Activated T-helper 17 cell treated with anti-CD3 and anti-CD28 coated beads, Interleukin-2, amount 50 U/mL, for 72 hours (primary cell): ENCODE measurements around the gene CORO1C. TPM values are rescaled to one million over a fixed set of nuclear protein-coding genes. Genes with fewer than 3 reads are reported as not detected.

Experiments used
- ATAC-seq: fragments of 150-1000 bp; cut with Tn5 transposase; replicated peaks from 2 replicates; pipeline ENCODE4 v1.10.0; 2021; ENCODE audit warnings: mild to moderate bottlenecking, moderate library complexity
- H3K27ac Mint-ChIP-seq: one replicate; pipeline ENCODE4 v1.8.0; 2022; ENCODE audit warnings: mixed read lengths
- H3K27me3 Mint-ChIP-seq: one replicate; pipeline ENCODE4 v1.8.0; 2022; ENCODE audit warnings: mixed read lengths
- H3K36me3 Mint-ChIP-seq: one replicate; pipeline ENCODE4 v1.8.0; 2022; ENCODE audit warnings: low read depth, mild to moderate bottlenecking, mixed read lengths
- H3K4me1 Mint-ChIP-seq: one replicate; pipeline ENCODE4 v1.8.0; 2022; ENCODE audit warnings: mixed read lengths
- H3K4me3 Mint-ChIP-seq: one replicate; pipeline ENCODE4 v1.8.0; 2022; ENCODE audit warnings: mild to moderate bottlenecking, mixed read lengths
- H3K9me3 Mint-ChIP-seq: one replicate; pipeline ENCODE4 v1.8.0; 2022; ENCODE audit warnings: mixed read lengths
- total RNA-seq, 2 donors: library from RNA; stranded (reverse); gene quantifications; one replicate each; pipeline ENCODE4 v1.2.3, GENCODE V29; 2022

Gene CORO1C
- total RNA-seq, 2 donors from 2014 or later: 81.9 to 101 TPM

DNA sequence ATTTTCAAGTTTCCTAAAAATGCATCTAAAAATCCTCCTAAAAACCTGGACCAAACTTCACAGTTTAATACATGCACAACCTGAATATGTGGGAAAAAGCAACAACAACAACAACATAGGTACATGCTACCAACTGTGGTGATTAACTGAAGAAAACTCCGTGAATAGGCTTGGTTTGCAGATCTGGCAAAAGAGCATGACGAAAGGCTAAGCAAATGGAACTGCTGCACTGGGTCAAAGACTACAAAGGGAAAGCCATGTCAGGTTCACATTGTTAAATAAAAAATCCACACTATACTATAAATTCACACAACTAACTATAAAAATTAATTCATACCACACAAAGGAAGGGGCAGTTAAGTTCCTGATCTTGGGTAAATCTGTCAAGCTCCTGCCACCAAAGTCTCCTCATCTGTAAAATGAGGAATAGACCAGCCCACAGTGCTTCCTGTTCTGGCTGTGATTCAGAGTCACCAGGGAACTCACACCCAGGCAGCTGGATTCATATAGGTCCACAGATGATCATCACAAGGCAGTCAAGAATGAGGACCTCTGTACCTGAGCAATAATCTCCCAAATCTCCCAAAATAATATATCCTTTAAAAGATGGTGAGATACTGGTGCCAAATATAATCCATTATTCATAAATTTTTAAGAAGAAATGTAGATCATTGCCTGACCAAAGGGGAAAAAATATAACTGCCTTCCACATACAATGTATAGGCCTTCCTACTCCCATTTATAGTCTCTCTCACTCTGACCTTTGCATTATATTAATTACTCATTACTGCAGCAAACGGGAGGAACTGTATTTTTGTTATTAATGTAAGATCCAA is 7.0 kb downstream of the CORO1C start:
- Mint-ChIP-seq H3K4me1 (peaks cover 40% of the 10 kb centered on the region), H3K27ac (peak overlapping the region; percentile 81), H3K36me3 (peaks cover under 1% of the 10 kb centered on the region), H3K9me3 (no peaks in the 10 kb centered on the region), H3K4me3 (peak overlapping the region; percentile 59), H3K27me3 (no peaks in the 10 kb centered on the region)
- ATAC-seq: peak; percentile 94

DNA sequence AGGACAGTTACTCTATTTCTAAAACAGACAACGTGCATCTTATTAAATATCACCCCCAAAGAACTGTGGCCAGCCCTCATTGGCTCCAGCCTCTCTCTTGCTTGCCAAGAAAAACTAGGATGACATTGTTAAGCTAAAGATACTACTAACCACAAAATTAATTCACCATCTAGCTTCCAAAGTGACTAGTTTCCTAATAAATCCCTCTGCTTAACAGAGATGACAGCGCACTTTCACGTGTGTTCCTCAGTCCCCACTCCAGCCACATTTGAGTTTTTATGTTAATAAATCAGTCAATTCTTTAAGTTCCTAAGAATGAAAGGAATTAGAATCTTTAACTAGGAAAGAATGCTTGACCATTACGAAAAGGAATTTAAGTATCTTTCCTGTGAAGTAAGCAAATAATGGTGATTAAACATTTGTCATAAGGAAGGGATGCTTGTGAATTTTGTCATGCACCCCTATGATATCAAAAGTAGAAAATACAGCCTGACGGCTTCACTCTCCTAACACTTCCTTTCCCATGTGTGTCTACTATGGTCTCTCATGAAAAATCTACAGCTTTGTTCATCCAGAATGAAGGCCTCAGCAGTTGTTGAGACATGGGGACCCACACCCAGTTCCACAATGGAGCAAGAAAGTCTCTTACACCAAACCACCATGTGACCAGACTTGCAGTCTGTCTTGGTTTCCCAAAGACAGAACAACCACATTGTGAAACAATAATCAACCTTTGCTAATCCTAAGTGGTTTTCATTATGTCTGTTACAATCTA is 8.1 kb downstream of the CORO1C start:
- no peaks in the 10 kb centered on the region for H3K27me3 Mint-ChIP-seq
- peak overlapping the region; percentile 81 for H3K27ac Mint-ChIP-seq
- peak; percentile 74 for ATAC-seq
- H3K9me3 Mint-ChIP-seq: no peaks in the 10 kb centered on the region
- peaks cover 35% of the 10 kb centered on the region for H3K4me1 Mint-ChIP-seq
- peak overlapping the region; percentile 59 for H3K4me3 Mint-ChIP-seq
- no peaks in the 10 kb centered on the region for H3K36me3 Mint-ChIP-seq

DNA sequence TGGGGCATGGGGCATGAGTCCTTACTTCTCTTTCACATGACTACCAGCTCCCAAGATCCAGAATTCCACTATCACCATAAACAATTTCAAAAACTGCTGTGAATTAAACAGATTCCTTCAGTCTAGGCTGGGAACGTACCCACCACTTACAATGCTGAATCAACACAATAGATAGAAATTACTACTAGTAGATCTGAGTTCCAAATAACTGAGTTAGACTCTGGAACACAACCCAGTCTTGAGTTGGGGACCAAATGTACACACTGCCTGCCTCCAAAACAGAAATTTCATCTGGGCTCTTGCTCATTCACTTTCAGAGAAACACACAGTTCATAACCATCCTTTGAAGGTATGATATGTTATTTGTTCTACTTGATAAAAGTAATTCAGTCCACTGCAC is 8.9 kb downstream of the CORO1C start:
- ATAC-seq: no peak
- no peaks in the 10 kb centered on the region for H3K36me3 Mint-ChIP-seq

DNA sequence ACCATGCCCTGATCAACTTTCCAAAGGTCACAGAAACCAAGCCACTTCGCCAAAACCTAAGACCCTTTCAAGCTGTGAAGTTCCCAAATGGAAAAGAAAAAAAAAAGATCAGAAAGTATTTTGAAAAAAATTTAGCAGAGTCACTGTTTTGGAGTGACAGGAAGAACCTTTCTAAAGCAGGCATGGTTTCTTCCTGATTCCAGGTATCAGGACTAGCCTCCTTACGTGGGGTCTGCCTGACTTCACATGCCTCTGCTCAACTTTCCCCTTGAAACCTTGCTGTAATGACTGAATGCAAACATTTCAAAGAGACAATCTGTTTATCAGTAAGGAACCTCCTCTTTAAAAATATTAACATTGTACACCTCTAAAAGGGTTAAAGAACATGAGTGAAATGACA is 9.5 kb downstream of the CORO1C start:
- Mint-ChIP-seq H3K27me3 (no peaks in the 10 kb centered on the region), H3K9me3 (no peaks in the 10 kb centered on the region), H3K4me3 (no peak overlapping the region), H3K36me3 (no peaks in the 10 kb centered on the region), H3K27ac (no peak overlapping the region), H3K4me1 (peaks cover 29% of the 10 kb centered on the region)
- no peak for ATAC-seq

More for the DNA sequence above, 8.9 kb downstream of the CORO1C start:
- Mint-ChIP-seq H3K9me3 (no peaks in the 10 kb centered on the region), H3K27ac (no peak overlapping the region), H3K4me3 (no peak overlapping the region), H3K4me1 (peaks cover 33% of the 10 kb centered on the region), H3K27me3 (no peaks in the 10 kb centered on the region)

DNA sequence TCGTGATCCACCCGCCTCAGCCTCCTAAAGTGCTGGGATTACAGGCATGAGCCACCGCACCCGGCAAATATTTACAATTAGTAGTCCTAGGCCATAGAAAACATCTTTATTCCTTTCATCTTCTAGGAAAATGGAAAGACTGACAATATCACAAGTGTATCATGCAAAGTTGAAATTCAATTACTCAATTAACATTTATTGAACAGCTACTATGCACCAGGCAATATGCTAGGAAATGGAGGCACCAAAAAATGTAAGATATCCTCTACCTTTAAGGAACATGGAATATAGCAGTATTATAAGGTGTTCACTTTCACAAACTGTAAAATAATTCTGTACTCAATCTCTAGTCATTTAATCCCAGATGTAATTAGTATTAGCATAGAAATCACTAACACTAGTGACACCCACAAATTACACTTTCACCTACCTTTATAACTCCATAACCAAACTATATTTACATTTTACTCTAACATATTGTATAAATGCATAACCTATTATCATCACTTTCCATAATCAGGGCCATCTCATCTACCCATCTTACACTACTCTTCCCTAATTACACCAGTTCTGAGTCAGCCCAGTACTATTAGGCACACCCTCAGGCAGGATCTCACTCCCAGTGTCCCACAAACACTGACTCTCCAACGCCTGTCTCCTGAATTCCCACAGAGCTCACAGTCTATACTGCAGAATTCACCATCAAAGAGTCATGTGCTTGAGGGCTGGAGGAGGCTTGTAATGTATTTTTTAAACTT is 10.4 kb downstream of the CORO1C start:
- no peak for ATAC-seq
- no peaks in the 10 kb centered on the region for H3K9me3 Mint-ChIP-seq
- H3K27ac Mint-ChIP-seq: no peak overlapping the region
- no peaks in the 10 kb centered on the region for H3K36me3 Mint-ChIP-seq
- peaks cover 29% of the 10 kb centered on the region for H3K4me1 Mint-ChIP-seq
- no peak overlapping the region for H3K4me3 Mint-ChIP-seq
- no peaks in the 10 kb centered on the region for H3K27me3 Mint-ChIP-seq

DNA sequence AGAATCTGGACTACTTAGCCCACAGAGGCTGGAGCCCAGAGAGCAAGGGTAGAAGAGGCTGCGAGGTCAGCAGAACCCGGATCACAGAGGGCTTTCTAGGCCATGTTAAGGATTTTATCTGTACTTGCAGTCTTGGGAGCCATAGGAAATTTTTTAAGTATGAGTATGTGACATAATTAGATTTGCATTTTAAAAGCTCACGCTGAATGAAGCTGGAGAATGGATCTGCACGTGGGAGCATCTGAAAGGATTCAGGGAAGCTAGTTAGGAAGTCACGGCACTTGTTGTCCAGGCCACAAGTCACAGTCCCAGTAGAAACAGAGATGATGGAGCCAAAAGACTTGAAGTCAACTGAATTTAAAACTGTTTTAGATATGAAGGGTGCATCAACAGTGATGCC is 14.1 kb downstream of the CORO1C start:
- H3K4me1 Mint-ChIP-seq: no peaks in the 10 kb centered on the region
- no peaks in the 10 kb centered on the region for H3K9me3 Mint-ChIP-seq
- H3K27me3 Mint-ChIP-seq: no peaks in the 10 kb centered on the region
- no peaks in the 10 kb centered on the region for H3K36me3 Mint-ChIP-seq
- H3K4me3 Mint-ChIP-seq: no peak overlapping the region
- no peak for ATAC-seq
- no peak overlapping the region for H3K27ac Mint-ChIP-seq

DNA sequence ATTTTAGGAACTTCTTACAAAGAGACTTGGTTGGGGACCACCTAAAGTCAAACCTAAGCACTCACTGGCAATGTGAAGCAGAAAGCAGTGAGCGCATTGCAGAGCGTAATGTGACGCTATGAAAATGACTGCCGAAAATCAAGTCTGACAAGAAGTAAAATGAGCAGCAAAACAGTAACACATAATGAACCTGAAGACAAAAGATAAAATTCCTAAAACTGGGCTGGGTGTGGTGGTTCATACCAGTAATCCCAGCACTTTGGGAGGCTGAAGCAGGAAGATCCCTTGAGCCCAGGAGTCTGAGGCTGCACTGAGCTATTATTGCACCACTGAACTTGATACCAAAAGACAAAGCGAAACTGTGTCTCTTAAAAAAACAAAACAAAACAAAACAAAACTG is 16.5 kb downstream of the CORO1C start:
- no peak for ATAC-seq
- H3K4me3 Mint-ChIP-seq: no peak overlapping the region
- no peak overlapping the region for H3K27ac Mint-ChIP-seq
- H3K36me3 Mint-ChIP-seq: no peaks in the 10 kb centered on the region
- H3K9me3 Mint-ChIP-seq: no peaks in the 10 kb centered on the region
- peaks cover 4% of the 10 kb centered on the region for H3K4me1 Mint-ChIP-seq
- no peaks in the 10 kb centered on the region for H3K27me3 Mint-ChIP-seq

DNA sequence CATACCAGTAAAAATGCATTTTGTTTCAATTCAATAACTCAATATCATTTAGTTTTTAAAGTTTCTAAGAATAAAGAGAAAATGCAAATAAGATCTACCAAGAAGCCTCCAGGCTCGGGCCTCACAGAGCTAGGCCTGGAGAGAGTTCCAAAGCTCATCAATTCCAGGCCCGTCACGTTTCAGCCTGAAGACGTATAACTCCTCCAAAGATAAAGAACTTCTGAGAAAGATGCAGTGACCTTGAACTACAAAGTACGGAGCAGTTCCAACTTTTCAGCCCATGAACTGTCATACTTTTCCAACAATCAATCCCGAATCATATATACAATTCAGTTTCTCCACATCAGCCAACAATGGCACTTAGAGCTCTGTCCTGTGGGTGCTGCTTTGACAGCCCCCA is 17.8 kb downstream of the CORO1C start:
- no peak overlapping the region for H3K27ac Mint-ChIP-seq
- no peak overlapping the region for H3K4me3 Mint-ChIP-seq
- ATAC-seq: no peak
- peaks cover 4% of the 10 kb centered on the region for H3K4me1 Mint-ChIP-seq
- H3K27me3 Mint-ChIP-seq: no peaks in the 10 kb centered on the region
- H3K36me3 Mint-ChIP-seq: no peaks in the 10 kb centered on the region
- H3K9me3 Mint-ChIP-seq: no peaks in the 10 kb centered on the region

DNA sequence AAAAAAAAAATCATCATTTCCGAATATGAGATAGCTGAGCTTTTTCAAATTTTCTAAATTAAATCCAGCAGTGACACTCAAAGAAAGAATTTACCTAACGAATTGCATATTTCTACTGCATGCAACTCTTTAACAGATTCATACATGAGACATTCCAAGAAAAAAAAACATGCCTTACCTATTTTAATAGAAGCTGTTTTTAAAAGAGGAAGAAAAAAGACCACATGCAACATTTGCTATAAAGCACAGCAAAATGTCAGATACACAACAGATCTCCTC is 18.5 kb downstream of the CORO1C start:
- Mint-ChIP-seq H3K36me3 (no peaks in the 10 kb centered on the region), H3K4me1 (peaks cover 4% of the 10 kb centered on the region), H3K27ac (no peak overlapping the region), H3K4me3 (no peak overlapping the region), H3K9me3 (no peaks in the 10 kb centered on the region), H3K27me3 (no peaks in the 10 kb centered on the region)
- ATAC-seq: no peak

DNA sequence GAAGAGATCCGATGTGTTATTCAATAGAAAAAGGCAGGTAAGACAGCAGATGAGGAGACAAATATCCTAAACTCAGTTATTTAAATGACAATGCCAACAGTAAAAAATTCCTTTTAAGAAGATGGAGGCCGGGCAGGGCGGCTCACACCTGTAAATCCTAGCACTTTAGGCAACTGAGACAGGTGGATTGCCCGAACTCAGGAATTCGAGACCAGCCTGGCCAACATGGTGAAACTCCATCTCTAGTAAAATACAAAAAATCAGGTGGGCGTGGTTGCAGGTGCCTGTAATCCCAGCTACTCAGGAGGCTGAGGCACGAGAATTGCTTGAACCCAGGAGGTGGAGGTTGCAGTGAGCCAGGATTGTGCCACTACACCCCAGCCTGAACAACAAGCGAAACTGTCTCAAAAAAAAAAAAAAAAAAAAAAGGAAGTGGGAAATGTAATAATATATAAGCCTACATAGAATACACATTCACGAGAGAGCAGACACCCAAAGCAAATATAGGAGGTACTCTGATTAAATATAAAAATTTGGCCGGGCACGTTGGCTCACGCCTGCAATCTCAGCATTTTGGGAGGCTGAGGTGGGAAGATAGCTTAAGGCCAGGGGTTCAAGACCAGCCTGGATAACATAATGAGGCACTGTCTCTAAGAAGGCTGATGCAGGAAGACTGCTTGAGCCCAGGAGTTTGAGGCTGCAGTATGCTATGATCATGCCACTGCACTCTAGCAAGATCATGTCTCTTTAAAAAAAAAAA is 19.0 kb downstream of the CORO1C start:
- Mint-ChIP-seq H3K36me3 (no peaks in the 10 kb centered on the region), H3K27me3 (no peaks in the 10 kb centered on the region), H3K9me3 (no peaks in the 10 kb centered on the region), H3K27ac (no peak overlapping the region), H3K4me1 (peaks cover 4% of the 10 kb centered on the region), H3K4me3 (no peak overlapping the region)
- no peak for ATAC-seq

DNA sequence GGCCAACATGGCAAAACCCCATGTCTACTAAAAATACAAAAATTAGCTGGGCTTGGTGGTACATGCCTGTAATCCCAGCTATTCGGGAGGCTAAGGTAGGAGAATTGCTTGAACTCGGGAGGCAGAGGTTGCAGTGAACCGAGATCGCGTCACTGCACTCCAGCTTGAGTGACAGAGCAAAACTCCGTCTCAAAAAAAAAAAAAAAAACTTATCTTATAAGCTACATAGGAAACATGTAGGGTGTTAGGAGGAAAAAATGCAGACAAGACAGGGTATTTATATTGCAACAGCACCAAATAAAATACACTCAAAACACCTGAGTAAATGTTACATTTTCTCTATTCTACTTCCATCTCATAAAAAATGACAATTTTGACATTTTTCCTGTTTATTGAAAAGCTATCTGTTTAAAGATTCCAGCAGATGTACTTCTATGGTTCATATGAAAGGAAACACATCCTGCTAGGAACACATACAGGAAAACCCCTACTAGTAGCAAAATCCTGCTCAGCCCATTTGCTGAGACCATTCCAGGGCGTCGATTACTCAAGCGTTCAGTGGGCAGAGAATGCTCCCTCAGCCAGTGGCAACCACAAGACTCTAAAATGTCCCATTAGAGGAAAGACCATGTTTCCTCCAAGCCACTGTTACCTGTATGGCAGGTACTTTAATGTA is 19.7 kb downstream of the CORO1C start:
- ATAC-seq: no peak
- Mint-ChIP-seq H3K27ac (no peak overlapping the region), H3K27me3 (no peaks in the 10 kb centered on the region), H3K4me3 (no peak overlapping the region), H3K4me1 (peaks cover 4% of the 10 kb centered on the region), H3K36me3 (no peaks in the 10 kb centered on the region), H3K9me3 (no peaks in the 10 kb centered on the region)

DNA sequence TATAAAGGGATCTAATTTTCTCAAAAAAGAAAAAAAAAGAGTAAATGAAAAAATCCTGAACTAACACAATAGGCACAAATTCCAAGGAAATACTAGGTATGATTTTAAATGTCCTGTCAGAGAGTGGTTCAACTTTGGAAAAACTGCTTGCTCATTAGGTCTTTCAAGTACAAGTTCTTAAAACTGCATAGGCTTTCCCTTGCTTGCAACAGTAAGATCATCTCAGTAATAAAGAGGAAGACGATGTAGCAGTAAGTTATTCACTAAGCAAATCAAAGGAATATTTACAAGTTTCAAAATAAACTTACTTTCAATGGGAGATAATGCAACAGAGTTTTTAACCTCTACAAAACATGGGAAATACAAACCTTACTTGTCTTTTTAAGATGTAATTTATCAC is 21.6 kb downstream of the CORO1C start:
- ATAC-seq: no peak
- H3K36me3 Mint-ChIP-seq: no peaks in the 10 kb centered on the region
- H3K4me3 Mint-ChIP-seq: no peak overlapping the region
- H3K4me1 Mint-ChIP-seq: peaks cover 4% of the 10 kb centered on the region
- H3K27ac Mint-ChIP-seq: no peak overlapping the region
- H3K27me3 Mint-ChIP-seq: no peaks in the 10 kb centered on the region
- no peaks in the 10 kb centered on the region for H3K9me3 Mint-ChIP-seq

DNA sequence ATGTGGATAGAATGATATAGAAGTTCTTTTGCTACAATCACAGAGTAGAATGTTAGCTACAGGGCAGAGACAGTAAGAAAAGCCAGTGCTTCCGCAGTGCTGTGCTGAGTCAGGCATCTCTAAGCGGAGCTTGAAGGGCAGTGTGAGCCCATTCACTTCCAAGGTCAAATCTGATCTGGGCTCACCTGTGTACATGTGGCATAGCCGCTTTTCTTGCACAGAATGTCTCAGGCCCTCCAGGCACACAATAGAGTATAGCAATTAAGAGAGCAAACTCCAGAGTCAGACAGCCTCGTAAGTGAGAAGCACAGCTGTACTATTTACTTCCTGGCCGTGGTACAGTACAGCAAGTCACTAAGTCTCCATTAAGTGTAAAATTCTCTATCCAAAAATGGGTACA is 26.8 kb downstream of the CORO1C start:
- Mint-ChIP-seq H3K9me3 (no peaks in the 10 kb centered on the region), H3K27me3 (no peaks in the 10 kb centered on the region), H3K4me3 (no peak overlapping the region), H3K4me1 (peaks cover 13% of the 10 kb centered on the region), H3K36me3 (peaks cover 24% of the 10 kb centered on the region), H3K27ac (no peak overlapping the region)
- no peak for ATAC-seq
